Natural killer cell (primary cell): ENCODE data around the gene ESR1. TPM values are rescaled to one million over a fixed set of nuclear protein-coding genes. Genes with fewer than 3 reads are reported as not detected.

ENCODE experiments used
- ATAC-seq, 3 donors: fragments of 150-1000 bp in 2 of 3; fragments of 200-7000 bp in 1 of 3; cut with Tn5 transposase; 1 replicate in 1 of 3; 2 replicates in 2 of 3; pipeline ENCODE4 v1.10.0; 2021; ENCODE audit warnings: mild to moderate bottlenecking in 2 of 3, moderate library complexity in 2 of 3
- DNase-seq, 2 donors: peaks; one replicate each; pipeline versions ENCODE4 v3.0.0 to v3.0.0-alpha.2; 2013 to 2021; ENCODE audit warnings: mixed read lengths in 1 of 2
- H3K27ac ChIP-seq: one replicate; pipeline ENCODE4 v1.5.1; 2013; ENCODE audit warnings: mild to moderate bottlenecking, low read length
- H3K27me3 ChIP-seq: one replicate; pipeline ENCODE4 v1.6.1; 2013; ENCODE audit warnings: low read length; ENCODE audit not compliant: control insufficient read depth, insufficient read depth
- H3K36me3 ChIP-seq: one replicate; pipeline ENCODE4 v1.6.1; 2013; ENCODE audit warnings: low read length; ENCODE audit not compliant: control insufficient read depth, insufficient read depth
- H3K4me1 ChIP-seq: one replicate; pipeline ENCODE4 v1.6.1; 2013; ENCODE audit warnings: low read length; ENCODE audit not compliant: control insufficient read depth, insufficient read depth
- H3K4me3 ChIP-seq: one replicate; pipeline ENCODE4 v1.5.1; 2013; ENCODE audit warnings: low read length
- H3K9me3 ChIP-seq: one replicate; pipeline ENCODE4 v1.6.1; 2013; ENCODE audit warnings: low read length; ENCODE audit not compliant: control insufficient read depth, insufficient read depth
- H3K27ac Mint-ChIP-seq, 2 donors: one replicate each; pipeline ENCODE4 v1.8.0; 2022; ENCODE audit warnings: mild to moderate bottlenecking in 2 of 2, mixed read lengths in 2 of 2, moderate library complexity in 1 of 2
- H3K27me3 Mint-ChIP-seq, 2 donors: one replicate each; pipeline ENCODE4 v1.8.0; 2022; ENCODE audit warnings: low read depth in 2 of 2, mixed read lengths in 2 of 2
- H3K36me3 Mint-ChIP-seq: one replicate; pipeline ENCODE4 v1.8.0; 2022; ENCODE audit warnings: mixed read lengths
- H3K4me1 Mint-ChIP-seq, 2 donors: one replicate each; pipeline ENCODE4 v1.8.0; 2022; ENCODE audit warnings: mixed read lengths in 2 of 2
- H3K4me3 Mint-ChIP-seq: one replicate; pipeline ENCODE4 v1.8.0; 2022; ENCODE audit warnings: mild to moderate bottlenecking, moderate library complexity, mixed read lengths
- H3K9me3 Mint-ChIP-seq, 2 donors: one replicate each; pipeline ENCODE4 v1.8.0; 2022; ENCODE audit warnings: mixed read lengths in 2 of 2
- CTCF ChIP-seq: fragments of 200-600 bp; IDR thresholded peaks from one replicate; pipeline ENCODE4 v1.8.0; 2022; ENCODE audit warnings: antibody characterized with exemption
- WGBS: methylation state at CpG from one replicate; pipeline ENCODE4 v1.1.7; 2013; ENCODE audit warnings: missing lambda C conversion rate; ENCODE audit not compliant: insufficient coverage; 5-methylcytosine and 5-hydroxymethylcytosine counted together
- intact Hi-C: fragments of 100-400 bp; cut with micrococcal nuclease; formaldehyde crosslinking; loops from one replicate; pipeline ENCODE4 v1.14.2; 2022
- total RNA-seq, 4 donors: library from RNA; stranded (reverse); fragments of 120-200 nt in 1 of 4; gene quantifications; one replicate each; pipeline versions ENCODE4 v1.2.3 to v1.2.4, GENCODE V29; 2013 to 2022

Gene ESR1
- total RNA-seq, 3 donors from 2014 or later (not counting 1 experiment from before 2014, with no cell fraction given) = 0.11 to 0.64 (median 0.60) TPM

DNA sequence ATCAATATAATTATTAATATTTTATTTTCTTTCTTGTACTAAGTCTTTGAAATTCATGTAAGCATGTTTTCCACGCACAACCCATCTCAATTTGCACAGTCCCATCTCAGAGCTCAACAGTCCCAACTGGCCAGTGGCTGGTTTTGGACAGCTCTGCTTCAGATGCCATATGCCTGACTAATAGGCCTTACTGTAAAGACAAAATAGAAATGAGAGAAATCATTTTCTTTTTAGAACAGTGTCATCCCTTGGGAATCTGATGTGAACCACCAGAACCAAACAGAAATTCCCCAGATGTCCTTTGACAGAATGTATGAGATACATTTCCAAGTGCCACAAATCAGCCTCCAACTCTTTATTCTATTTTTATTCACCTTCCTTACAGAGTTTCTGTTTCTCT lies 338.9 kb downstream of the ESR1 start:
- Histone ChIP-seq H3K27me3 (no peaks in the 10 kb centered on the region), H3K9me3 (no peaks in the 10 kb centered on the region), H3K4me3 (no peak overlapping the region), H3K4me1 (no peaks in the 10 kb centered on the region), H3K27ac (no peak overlapping the region), H3K36me3 (peaks cover 90% of the 10 kb centered on the region)
- Mint-ChIP-seq H3K27ac (peak overlapping the region; percentile 63 to 70), H3K27me3 (no peaks in the 10 kb centered on the region), H3K9me3 (no peaks in the 10 kb centered on the region), H3K4me1 (peaks cover 0 to 10% of the 10 kb centered on the region in 2 donors), H3K36me3 (peaks cover 44% of the 10 kb centered on the region), H3K4me3 (no peak overlapping the region)
- TF ChIP-seq CTCF = no peak
- WGBS = 100% methylated on average over 1 of the region's 1 CpG
- no peak for ATAC-seq
- intact Hi-C loops = no loop called here
- DNase-seq = no peak

GRCh38 chr6:152147269-152147668 lies 339.8 kb downstream of the ESR1 start:
- Histone ChIP-seq H3K4me1 (no peaks in the 10 kb centered on the region), H3K9me3 (no peaks in the 10 kb centered on the region), H3K27me3 (no peaks in the 10 kb centered on the region), H3K4me3 (no peak overlapping the region), H3K36me3 (peaks cover 95% of the 10 kb centered on the region), H3K27ac (no peak overlapping the region)
- intact Hi-C loops = no loop called here
- H3K9me3 Mint-ChIP-seq = no peaks in the 10 kb centered on the region
- peaks cover 0 to 15% of the 10 kb centered on the region in 2 donors for H3K4me1 Mint-ChIP-seq
- ATAC-seq (no peak), DNase-seq (no peak)
- H3K36me3 Mint-ChIP-seq = peaks cover 44% of the 10 kb centered on the region
- H3K27ac Mint-ChIP-seq = peak overlapping the region; percentile 63 to 70
- TF ChIP-seq CTCF = no peak
- WGBS = 97% methylated on average over 6 of the region's 6 CpGs
- H3K27me3 Mint-ChIP-seq = no peaks in the 10 kb centered on the region
- H3K4me3 Mint-ChIP-seq = no peak overlapping the region

- Mint-ChIP-seq H3K27me3 (no peaks in the 10 kb centered on the region), H3K27ac (no peak overlapping the region), H3K4me1 (peaks cover 0 to 15% of the 10 kb centered on the region in 2 donors), H3K36me3 (peaks cover 44% of the 10 kb centered on the region), H3K9me3 (no peaks in the 10 kb centered on the region), H3K4me3 (no peak overlapping the region)
- no peaks in the 10 kb centered on the region for H3K9me3 ChIP-seq
- H3K4me1 ChIP-seq = no peaks in the 10 kb centered on the region
- H3K36me3 ChIP-seq = peaks cover 95% of the 10 kb centered on the region
- no peak overlapping the region for H3K4me3 ChIP-seq
- H3K27ac ChIP-seq = no peak overlapping the region
- ATAC-seq (no peak), DNase-seq (no peak)
- intact Hi-C loops = no loop called here
- TF ChIP-seq CTCF = no peak
- H3K27me3 ChIP-seq = no peaks in the 10 kb centered on the region
- WGBS = 100% methylated on average over 1 of the region's 1 CpG
Measured at GRCh38 chr6:152148412-152148811, 340.9 kb downstream of the ESR1 start.

DNA sequence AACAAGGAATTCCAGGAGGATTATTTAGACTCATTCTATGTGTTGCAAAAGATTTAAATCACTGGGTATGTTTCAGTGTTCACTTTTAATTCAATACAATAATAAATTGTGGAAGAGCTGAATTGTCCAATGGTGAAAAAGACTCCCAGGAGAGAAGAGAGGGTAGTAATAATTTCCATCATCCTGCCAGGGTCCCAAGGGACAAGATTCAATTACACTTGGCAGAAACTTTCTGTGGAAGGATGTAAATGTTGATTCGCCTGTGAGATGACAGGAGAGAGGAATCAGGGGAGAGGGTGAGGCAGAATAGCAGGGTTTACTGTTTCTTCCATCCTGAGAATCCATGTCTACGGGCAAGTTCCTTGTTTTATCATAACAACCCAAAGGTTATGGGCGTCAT lies 342.7 kb downstream of the ESR1 start:
- no peak for DNase-seq
- H3K4me3 ChIP-seq = no peak overlapping the region
- Mint-ChIP-seq H3K4me3 (no peak overlapping the region), H3K27ac (peak overlapping the region; percentile 53 to 64), H3K9me3 (no peaks in the 10 kb centered on the region), H3K36me3 (peaks cover 33% of the 10 kb centered on the region), H3K27me3 (no peaks in the 10 kb centered on the region), H3K4me1 (peaks cover 0 to 15% of the 10 kb centered on the region in 2 donors)
- intact Hi-C loops = no loop called here
- H3K27ac ChIP-seq = no peak overlapping the region
- peaks cover 92% of the 10 kb centered on the region for H3K36me3 ChIP-seq
- no peaks in the 10 kb centered on the region for H3K9me3 ChIP-seq
- H3K4me1 ChIP-seq = no peaks in the 10 kb centered on the region
- WGBS = 96% methylated on average over 3 of the region's 3 CpGs
- no peak for ATAC-seq
- TF ChIP-seq CTCF = no peak
- no peaks in the 10 kb centered on the region for H3K27me3 ChIP-seq
